Ovary (tissue), 9 donors: ENCODE results near the gene LMOD2. TPM values are rescaled to one million over a fixed set of nuclear protein-coding genes. Genes with fewer than 3 reads are reported as not detected.

ENCODE experiments used
- DNase-seq, 5 donors: peaks; one replicate each; pipeline ENCODE4 v3.0.0-alpha.2; 2019 to 2020
- H3K27ac ChIP-seq, 2 donors: fragments of 200-600 bp; one replicate each; pipeline versions ENCODE4 v1.5.1 to v1.8.0; 2019 to 2022
- H3K27me3 ChIP-seq: fragments of 200-600 bp; one replicate; pipeline ENCODE4 v1.8.0; 2022
- H3K36me3 ChIP-seq: fragments of 200-600 bp; sonication (generic); one replicate; pipeline ENCODE4 v1.5.1; 2019
- H3K4me1 ChIP-seq: one replicate; pipeline ENCODE4 v1.8.1; 2013; ENCODE audit warnings: mild to moderate bottlenecking, moderate library complexity; ENCODE audit not compliant: insufficient read depth
- H3K4me3 ChIP-seq: fragments of 200-600 bp; sonication (generic); one replicate; pipeline ENCODE4 v1.5.1; 2017
- H3K9me3 ChIP-seq, 2 donors: fragments of 200-600 bp in 1 of 2; sonication (generic) in 1 of 2; one replicate each; pipeline versions ENCODE4 v1.5.1 to v1.8.1; 2013 to 2019; ENCODE audit warnings: mild to moderate bottlenecking in 1 of 2, moderate library complexity in 1 of 2
- EP300 ChIP-seq: sonication (generic); formaldehyde crosslinking; IDR thresholded peaks from one replicate; pipeline ENCODE4 v1.6.1; 2017; ENCODE audit warnings: antibody characterized with exemption
- POLR2A ChIP-seq: fragments of 450-650 bp; IDR thresholded peaks from one replicate; pipeline ENCODE4 v1.6.1; 2017; ENCODE audit warnings: antibody characterized with exemption, mild to moderate bottlenecking, moderate library complexity
- WGBS, 3 donors: extraction: QIAGEN DNeasy Blood & Tissue Kit in 1 of 3; methylation state at CpG; one replicate each; pipeline versions ENCODE4 v1.1.5 to v1.1.7; 2013 to 2017; 5-methylcytosine and 5-hydroxymethylcytosine counted together
- intact Hi-C, 4 donors: fragments of 100-400 bp; cut with DNase I; formaldehyde crosslinking; loops; one replicate each; pipeline versions ENCODE4 v1.11.0 to v1.15.1; 2022 to 2023
- polyA plus RNA-seq, 2 donors: library from polyadenylated mRNA; stranded (reverse); fragments of 200-250 nt in 1 of 2; fragments of 350-450 nt in 1 of 2; fragmentation: Illumina TruSeq in 1 of 2; extraction: RNeasy Lipid Tissue Mini Kit (QIAGEN cat#74804) in 1 of 2; gene quantifications; one replicate each; pipeline ENCODE4 v1.2.3, GENCODE V29; 2013 to 2014
- total RNA-seq, 7 donors: library from RNA; depleted of rRNA in 2 of 7; stranded (reverse); fragments of >200 nt in 2 of 7; fragmentation: NEBNext Ultra II Directional in 3 of 7; extraction: Animal tissue kit (Norgen Biotek cat#: 25700) in 3 of 7; gene quantifications; one replicate each; pipeline versions ENCODE4 v1.1.0 to v1.2.4, GENCODE V29; 2016 to 2023
- TF ChIP-seq, protein P1 (sequence below), 3 donors: fragments of 450-650 bp in 2 of 3; fragments of 200-600 bp in 1 of 3; IDR thresholded peaks; one replicate each; pipeline versions ENCODE4 v1.5.1 to v1.8.0; 2016 to 2022; ENCODE audit warnings: antibody characterized with exemption in 3 of 3, mild to moderate bottlenecking in 1 of 3
- donor health status: DM: no; HTN: no; CAD: no; lungs with moderate emphysema.
- donor health status: DM: no; HTN: no; CAD: no.
- donor health status: Bipolar disorder and iron deficiency.
- donor health status: DM: yes; HTN: yes; CAD: no.
- donor health status: DM: no; HTN: no; CAD: no.
- donor health status: DM: yes; HTN: yes; CAD: no.

The LMOD2 gene
- total and polyA plus RNA-seq, 9 donors = 0.07 to 0.15 TPM; not detected in 7

DNA sequence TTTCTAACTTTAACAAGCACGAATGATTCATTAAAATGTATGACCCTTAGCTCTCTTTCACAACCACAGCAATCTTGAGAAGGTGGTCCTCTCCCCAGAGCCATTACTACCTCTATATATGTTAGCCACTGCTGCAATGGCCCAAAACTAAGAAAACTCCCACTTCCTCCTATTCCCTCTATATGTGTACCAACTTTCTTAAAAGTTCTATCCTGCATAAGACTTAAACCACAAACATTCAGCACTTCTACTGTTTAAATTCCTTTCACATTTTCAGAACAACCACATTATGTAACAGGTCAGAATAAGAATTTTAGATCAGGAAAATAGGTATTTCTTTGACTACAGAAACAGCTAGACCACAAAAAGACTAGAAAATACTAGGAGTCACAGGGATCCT is 57.0 kb downstream of the LMOD2 start:
- H3K27ac ChIP-seq = no peak overlapping the region
- H3K4me1 ChIP-seq = peaks cover 2% of the 10 kb centered on the region
- no peaks in the 10 kb centered on the region for H3K27me3 ChIP-seq
- no peaks in the 10 kb centered on the region for H3K36me3 ChIP-seq
- TF ChIP-seq EP300 (no peak), POLR2A (no peak)
- TF ChIP-seq, protein P1, sequence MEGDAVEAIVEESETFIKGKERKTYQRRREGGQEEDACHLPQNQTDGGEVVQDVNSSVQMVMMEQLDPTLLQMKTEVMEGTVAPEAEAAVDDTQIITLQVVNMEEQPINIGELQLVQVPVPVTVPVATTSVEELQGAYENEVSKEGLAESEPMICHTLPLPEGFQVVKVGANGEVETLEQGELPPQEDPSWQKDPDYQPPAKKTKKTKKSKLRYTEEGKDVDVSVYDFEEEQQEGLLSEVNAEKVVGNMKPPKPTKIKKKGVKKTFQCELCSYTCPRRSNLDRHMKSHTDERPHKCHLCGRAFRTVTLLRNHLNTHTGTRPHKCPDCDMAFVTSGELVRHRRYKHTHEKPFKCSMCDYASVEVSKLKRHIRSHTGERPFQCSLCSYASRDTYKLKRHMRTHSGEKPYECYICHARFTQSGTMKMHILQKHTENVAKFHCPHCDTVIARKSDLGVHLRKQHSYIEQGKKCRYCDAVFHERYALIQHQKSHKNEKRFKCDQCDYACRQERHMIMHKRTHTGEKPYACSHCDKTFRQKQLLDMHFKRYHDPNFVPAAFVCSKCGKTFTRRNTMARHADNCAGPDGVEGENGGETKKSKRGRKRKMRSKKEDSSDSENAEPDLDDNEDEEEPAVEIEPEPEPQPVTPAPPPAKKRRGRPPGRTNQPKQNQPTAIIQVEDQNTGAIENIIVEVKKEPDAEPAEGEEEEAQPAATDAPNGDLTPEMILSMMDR (IDR thresholded peaks at IDR 0.05) = no peak
- 6 to 23% (median 8%) methylated on average over 1 of the region's 1 CpG for WGBS, 3 donors
- intact Hi-C loops = no loop called here
- no peaks in the 10 kb centered on the region for H3K9me3 ChIP-seq
- DNase-seq = no peak
- H3K4me3 ChIP-seq = no peak overlapping the region

Other genes with a start within 250 kb of the LMOD2 start
- 10 to 100 TPM in 1 of 7 donors, 1 to 10 TPM in 3, under 1 TPM in 3; 0.35 to 11.3 (median 1.2) TPM for gene IQUB, start 121.3 kb upstream of the LMOD2 start, total RNA-seq
- under 1 TPM; 0.39 to 0.70 TPM for gene IQUB, start 121.3 kb upstream of the LMOD2 start, polyA plus RNA-seq
- gene NDUFA5, start 98.0 kb upstream of the LMOD2 start, total RNA-seq = 10 to 100 TPM; 43.2 to 83.3 (median 63.2) TPM
- 10 to 100 TPM; 54.0 to 74.5 TPM for gene NDUFA5, start 98.0 kb upstream of the LMOD2 start, polyA plus RNA-seq
- gene ASB15, start 54.0 kb upstream of the LMOD2 start, total RNA-seq = not detected
- gene ASB15, start 54.0 kb upstream of the LMOD2 start, polyA plus RNA-seq = not detected
- gene WASL, start 93.1 kb downstream of the LMOD2 start, total RNA-seq = 10 to 100 TPM; 36.8 to 71.5 (median 50.8) TPM
- gene WASL, start 93.1 kb downstream of the LMOD2 start, polyA plus RNA-seq = 10 to 100 TPM; 29.1 to 43.5 TPM
- gene HYAL4, start 189.3 kb downstream of the LMOD2 start, total RNA-seq = under 1 TPM in 1 of 7 donors, not detected in 6; 0.20 TPM
- gene HYAL4, start 189.3 kb downstream of the LMOD2 start, polyA plus RNA-seq = not detected